GM19324 (cell line): Measurements from ENCODE around the gene SLC6A16.
"Not testable (repeated sequence)": the region's sequence is repeated elsewhere in the genome, so short reads cannot be mapped to it uniquely, and the experiment has no call there.

Experiments used
- ATAC-seq: cut with Tn5 transposase; IDR thresholded peaks from one replicate; pipeline ENCODE4 v1.9.1; 2021; ENCODE audit warnings: mild to moderate bottlenecking, moderate library complexity; ENCODE audit not compliant: unreplicated experiment, low FRiP score

SLC6A16 gene

DNA sequence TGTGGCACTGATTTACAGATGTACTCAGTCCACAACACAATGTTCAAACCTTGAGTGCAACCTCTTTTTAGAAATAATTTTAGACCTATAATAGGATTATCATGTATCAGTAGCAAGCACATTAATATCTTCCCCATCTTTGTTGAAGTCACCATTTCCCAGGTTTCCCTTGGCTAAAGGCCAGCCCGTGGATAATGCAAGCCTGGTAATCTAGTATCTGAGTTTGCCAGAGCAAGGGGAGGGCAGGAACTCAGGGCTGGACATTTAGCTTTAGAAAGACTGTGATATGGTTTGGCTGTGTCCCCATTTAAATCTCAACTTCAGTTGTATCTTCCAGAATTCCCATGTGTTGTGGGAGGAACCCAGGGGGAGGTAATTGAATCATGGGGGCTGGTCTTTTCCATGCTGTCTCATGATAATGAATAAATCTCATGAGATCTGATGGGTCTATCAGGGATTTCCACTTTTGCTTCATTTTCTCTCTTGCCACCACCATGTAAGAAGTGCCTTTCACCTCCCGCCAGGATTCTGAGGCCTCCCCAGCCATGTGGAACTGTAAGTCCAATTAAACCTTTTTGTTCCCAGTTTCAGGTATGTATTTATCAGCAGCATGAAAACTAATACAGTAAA lies 37.7 kb downstream of the SLC6A16 start:
- ATAC-seq = no peak

DNA sequence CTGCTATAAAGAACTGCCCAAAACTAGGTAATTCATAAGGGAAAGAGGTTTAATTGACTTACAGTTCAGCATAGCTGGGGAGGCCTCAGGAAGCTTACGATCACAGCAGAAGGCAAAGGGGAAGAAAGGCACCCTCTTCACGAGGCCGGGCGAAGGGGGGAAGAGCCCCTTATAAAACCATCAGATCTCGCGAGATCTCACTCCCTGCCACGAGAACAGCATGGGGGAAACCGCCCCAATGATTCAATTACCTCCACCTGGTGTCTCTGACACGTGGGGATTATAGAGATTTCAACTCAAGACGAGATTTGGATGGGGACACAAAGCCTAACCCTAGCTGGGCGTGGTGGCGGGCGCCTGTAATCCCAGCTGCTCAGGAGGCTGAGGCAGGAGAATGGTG lies 42.8 kb downstream of the SLC6A16 start:
- no peak for ATAC-seq

DNA sequence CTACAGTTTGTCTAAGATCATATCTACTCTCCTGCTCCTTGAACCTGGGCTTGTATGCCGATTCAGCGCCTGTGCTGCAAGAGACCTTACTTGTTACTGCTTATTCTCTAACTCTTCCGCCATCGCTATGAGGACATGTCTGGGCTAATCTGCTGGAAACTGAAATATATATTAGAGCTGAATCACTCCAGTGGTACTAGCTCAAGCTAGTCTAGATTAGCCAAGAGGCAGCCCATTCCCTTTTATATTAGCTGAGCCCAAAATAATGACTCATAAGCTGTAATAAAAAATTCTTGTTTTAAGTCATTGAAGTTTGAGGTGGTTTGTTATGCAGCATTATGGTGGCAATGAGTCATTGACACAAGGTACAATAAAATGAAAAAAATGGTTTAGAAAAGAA lies 52.8 kb downstream of the SLC6A16 start:
- no peak for ATAC-seq

DNA sequence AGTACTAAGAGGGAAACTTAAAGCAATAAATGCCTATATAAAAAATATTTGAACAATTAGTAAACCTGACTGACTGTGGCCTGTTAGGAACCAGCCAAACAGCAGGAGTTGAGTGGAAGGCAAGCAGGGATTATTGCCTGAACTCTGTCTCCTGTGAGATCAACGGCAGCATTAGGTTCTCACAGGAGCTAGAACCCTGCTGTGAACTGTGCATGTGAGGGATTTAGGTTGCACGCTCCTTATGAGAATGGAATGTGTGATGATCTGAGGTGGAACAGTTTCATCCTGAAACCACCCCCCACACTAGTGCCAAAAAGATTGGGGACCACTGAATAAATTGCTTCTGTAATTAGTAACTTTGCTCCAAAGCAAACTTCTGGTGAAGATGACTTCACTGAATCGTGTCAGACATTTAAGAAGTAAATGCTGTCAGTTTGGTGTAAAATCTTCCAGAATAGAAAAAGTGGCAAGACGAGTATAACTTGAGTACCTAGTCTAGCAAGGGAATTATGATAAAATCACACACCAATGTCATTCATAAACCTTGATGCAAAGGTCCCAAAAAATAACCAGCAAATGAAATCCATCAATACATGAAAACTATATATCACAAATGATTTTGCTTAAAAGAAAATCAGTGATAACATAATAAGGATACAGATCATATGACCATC lies 53.8 kb downstream of the SLC6A16 start:
- no peak for ATAC-seq

DNA sequence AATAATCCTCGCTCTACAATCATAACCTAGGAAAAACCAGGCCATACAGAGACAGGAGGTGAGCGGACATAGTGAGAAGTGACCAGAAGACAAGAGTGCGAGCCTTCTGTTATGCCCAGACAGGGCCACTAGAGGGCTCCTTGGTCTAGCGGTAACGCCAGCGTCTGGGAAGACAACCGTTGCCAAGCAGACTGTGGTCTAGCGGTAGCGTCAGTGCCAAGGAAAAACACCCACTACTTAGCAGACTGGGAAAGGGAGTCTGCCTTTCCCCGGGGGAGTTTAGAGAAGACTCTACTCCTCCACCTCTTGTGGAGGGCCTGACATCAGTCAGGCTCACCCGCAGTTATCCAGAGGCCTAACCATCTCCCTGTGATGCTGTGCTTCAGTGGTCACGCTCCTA lies 58.6 kb downstream of the SLC6A16 start:
- not testable (repeated sequence) for ATAC-seq

DNA sequence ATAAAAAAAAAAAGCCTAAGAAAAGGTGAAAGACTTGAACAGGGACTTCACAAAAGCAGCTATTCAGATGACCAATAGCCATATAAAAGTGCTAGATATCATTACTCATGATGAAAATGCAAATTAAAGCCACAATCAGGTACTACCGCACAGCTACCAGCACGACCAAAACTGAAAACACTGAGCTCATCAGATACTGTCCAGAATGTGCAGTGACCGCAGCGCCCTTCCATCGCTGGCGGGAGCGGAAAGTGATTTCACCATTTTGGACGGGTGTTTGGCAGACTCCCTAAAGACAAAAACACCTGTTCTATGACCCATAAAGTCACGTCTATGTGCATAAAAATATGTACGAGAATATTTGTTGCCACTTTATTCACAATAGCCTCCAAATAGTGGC lies 60.7 kb downstream of the SLC6A16 start:
- ATAC-seq = no peak

DNA sequence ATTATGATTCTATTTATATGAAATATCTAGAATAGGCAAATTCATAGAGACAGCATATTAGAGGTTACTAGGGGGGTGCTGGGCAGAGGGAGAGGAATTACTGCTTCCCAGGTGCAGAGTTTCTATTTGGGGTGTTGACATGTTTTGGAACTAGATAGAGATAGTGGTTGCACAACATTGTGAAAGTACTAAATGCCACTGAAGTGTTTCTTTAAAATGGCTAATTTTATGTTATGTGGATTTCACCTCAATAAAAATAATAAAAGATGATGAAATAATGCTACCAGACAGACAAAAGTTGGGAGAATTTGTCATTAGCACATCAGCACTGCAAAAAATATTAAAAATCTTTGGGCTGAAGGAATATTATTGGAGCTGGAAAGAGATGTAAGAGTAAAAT lies 63.4 kb downstream of the SLC6A16 start:
- no peak for ATAC-seq

DNA sequence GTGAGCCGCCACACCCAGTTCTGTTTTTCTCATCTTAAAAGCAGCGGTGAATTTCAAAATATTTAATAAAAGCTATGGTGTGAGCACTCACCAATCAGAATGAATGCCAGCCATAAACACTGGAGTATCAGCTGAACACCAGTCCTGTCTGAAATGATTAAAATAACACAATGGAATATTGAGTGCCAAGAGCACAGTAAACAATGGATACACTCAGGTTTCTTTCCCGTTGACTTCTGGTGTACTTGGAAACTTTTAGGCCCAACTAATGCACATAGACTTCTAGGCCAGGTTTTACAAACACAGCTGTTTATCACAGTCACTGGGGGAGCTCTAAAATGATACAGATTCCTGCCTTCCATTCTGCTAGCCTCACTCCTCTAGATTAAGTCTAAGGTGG lies 68.3 kb downstream of the SLC6A16 start:
- no peak for ATAC-seq

DNA sequence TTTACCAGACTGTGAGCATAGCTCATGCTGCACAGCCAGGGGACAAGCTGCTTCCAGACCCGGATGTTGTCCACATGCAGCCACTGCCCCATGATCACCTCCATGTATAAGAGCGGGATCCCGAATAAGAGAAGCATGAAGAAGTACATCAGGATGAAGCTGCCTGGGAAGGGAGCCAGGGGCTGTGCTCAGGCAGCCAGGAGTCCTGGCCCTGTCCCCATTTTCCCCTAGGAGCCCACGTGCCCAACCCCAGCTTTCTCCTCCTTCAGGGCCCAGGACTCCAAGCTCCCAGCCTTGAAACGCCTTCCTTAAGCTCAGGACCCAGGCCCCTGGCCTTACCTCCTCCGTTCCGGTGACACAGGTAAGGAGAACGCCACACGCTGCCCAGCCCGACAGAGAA lies 69.3 kb downstream of the SLC6A16 start:
- no peak for ATAC-seq

DNA sequence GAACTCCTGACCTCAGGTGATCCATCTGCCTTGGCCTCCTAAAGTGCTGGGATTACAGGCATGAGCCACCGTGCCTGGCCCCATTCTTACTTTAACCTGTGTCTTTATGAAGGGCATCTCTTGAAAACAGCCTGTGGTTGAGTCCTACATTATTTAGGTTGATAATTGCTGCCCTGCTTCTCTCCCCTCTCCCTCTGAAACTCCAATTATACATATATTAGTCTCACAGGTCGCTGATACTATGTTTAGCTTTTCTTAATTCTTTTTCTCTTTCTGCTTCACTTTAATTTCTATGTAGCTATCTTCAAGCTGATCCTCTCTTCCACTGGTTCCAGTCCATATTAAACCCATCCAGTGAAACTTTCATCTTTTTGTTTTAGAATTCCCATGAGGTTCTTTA lies 75.1 kb downstream of the SLC6A16 start:
- ATAC-seq = no peak

DNA sequence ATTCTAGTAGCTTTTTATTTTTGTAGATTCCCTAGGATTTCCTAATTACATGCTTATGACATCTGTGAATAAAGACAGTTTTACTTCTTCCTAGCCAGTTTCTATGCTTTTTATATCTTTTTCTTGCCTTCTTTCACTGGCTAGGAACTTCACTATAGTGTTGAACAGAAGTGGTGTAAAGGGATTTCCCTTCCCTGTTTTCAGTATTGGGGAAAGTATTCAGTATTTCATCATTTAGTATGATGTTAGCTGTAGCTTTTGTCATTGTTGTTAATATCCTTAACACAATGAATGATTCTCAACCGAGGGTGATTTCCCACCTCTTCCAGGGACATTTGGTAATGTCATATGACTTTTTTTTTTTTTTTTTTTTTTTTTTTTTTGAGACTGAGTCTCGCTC lies 77.3 kb downstream of the SLC6A16 start:
- no peak for ATAC-seq

DNA sequence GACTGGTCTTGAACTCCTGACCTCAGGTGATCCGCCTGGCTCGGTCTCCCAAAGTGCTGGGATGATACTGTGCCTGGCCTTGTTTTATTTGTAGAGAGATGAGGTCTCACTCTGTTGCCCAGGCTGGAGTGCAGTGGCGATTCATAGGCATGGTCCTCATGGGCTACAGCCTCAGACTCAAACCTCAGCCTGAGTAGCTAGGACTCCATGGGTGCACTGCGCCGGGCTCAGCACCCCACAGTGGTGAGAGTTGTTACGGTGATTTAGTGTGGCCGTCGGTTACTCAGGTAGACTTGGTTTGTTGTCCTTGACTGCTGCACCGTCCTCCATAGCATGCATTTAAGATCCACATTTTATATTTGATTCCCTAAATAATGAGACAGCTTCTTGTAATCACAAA lies 80.7 kb downstream of the SLC6A16 start:
- ATAC-seq = no peak

DNA sequence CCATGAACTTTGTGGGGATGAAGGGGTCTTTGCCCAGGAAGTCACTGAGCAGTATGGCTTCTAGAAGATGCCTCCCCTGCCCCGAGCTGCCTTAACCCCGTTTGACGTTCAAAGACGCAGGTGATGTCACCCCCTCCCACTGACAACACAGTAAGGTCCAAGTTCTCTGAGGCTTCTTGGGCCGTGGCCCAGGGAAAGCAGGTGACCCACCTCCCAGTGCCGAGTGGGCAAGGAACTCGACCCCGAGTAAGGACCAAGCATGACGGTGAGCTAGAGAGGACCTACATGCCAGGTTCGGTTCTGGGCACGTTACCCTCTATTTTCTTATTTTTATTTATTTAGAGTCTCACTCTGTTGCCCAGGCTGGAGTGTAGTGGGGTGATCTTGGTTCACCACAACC lies 81.3 kb downstream of the SLC6A16 start:
- ATAC-seq = no peak

DNA sequence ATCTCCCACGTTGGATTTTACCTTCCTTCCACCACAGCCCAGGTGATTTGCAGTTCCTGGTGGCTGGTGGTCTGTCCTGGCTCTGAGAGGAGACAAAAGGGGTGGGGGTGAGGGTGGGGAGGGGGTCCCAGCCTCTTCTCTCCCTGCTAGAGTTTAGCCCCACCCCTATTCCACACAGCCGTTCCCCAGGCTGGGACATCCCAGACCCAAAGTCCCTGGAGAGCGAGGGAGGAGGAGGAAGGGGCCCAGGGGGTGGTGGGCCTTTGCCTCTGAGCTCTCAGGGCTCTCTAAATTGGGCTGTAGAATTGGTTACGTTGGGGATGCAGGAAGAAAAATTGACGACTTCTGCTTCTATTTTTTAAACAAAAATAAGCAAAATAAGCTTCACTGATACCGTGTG lies 81.9 kb downstream of the SLC6A16 start:
- ATAC-seq = no peak

DNA sequence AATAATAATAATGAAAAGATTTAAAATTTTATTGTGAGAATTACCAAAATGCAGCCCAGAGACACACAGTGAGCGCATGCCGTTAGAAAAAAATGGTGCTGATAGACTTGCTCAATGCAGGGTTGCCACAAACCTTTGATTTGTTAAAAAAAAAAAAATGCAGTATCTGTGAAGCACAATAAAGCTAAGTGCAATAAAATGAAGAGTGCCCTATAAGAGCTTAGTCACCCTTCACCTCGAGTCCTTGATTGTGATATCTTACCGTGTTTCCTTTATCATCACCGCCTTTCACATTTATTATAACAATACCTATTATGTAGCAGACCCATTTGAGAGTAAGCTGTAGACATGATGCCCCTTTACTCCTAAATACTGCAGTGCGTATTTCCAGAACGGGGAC lies 83.2 kb downstream of the SLC6A16 start:
- ATAC-seq = no peak
